ENCODE measurements around the gene NKD2.
"Not testable (repeated sequence)": the region's sequence is repeated elsewhere in the genome, so short reads cannot be mapped to it uniquely, and the experiment has no call there.

NKD2 gene

DNA sequence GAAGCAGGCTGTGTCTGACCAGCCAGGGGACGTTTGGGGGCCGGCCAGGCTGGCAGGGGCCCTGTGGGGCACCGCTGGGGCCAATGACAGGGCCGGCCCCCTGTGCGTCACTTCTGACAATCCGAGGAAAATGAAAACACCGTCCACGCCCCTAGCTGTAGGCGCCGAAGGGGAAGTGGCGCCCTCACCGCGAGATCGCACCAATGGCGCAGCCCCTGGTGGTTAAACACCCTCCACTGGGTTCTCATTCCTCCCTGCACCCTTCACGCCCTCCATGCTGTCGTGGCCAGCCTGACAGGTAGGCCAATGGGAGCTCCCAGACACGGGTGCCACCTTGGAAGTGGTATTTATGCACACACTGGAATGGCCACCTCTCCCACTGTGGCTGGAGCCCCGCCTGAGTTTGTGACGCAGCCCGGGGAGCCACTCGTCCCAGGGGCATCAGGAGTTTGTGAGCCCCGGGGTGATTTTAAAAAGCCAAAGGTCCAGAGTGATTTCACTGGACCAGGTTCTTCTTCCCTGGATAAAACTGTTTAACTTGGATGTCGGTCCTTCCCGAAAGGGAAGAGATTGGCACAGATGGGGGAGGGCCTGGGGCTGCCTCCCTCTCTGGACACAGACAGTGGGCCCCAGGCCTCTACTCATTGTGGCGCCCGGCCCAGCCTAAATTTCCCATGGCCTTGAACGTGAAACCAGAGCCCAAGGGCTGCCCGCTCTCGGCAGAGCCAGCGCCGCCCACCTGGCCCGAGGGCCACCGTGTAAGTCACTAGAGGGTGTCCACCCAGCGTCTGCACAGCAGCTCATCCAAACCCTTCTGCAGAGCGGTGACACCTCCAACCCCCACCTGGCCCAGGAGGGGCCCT lies 49.7 kb downstream of the NKD2 start:
- Histone ChIP-seq H3K4me3 (replicated peaks; ENCODE audit: low read depth, low read length) (no peak overlapping the region), H3K27me3 (replicated peaks; ENCODE audit: control insufficient read depth, insufficient read depth, low read length) (no peaks in the 10 kb centered on the region), H3K36me3 (ENCODE audit: control insufficient read depth, insufficient read depth, low read length) (no peaks in the 10 kb centered on the region)
- no peak for DNase-seq (ENCODE audit: extremely low read depth, insufficient read length)
- TF ChIP-seq, protein P1, sequence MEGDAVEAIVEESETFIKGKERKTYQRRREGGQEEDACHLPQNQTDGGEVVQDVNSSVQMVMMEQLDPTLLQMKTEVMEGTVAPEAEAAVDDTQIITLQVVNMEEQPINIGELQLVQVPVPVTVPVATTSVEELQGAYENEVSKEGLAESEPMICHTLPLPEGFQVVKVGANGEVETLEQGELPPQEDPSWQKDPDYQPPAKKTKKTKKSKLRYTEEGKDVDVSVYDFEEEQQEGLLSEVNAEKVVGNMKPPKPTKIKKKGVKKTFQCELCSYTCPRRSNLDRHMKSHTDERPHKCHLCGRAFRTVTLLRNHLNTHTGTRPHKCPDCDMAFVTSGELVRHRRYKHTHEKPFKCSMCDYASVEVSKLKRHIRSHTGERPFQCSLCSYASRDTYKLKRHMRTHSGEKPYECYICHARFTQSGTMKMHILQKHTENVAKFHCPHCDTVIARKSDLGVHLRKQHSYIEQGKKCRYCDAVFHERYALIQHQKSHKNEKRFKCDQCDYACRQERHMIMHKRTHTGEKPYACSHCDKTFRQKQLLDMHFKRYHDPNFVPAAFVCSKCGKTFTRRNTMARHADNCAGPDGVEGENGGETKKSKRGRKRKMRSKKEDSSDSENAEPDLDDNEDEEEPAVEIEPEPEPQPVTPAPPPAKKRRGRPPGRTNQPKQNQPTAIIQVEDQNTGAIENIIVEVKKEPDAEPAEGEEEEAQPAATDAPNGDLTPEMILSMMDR (IDR thresholded peaks at IDR 0.05; ENCODE audit: insufficient read depth, low read length, poor library complexity, severe bottlenecking): no peak

DNA sequence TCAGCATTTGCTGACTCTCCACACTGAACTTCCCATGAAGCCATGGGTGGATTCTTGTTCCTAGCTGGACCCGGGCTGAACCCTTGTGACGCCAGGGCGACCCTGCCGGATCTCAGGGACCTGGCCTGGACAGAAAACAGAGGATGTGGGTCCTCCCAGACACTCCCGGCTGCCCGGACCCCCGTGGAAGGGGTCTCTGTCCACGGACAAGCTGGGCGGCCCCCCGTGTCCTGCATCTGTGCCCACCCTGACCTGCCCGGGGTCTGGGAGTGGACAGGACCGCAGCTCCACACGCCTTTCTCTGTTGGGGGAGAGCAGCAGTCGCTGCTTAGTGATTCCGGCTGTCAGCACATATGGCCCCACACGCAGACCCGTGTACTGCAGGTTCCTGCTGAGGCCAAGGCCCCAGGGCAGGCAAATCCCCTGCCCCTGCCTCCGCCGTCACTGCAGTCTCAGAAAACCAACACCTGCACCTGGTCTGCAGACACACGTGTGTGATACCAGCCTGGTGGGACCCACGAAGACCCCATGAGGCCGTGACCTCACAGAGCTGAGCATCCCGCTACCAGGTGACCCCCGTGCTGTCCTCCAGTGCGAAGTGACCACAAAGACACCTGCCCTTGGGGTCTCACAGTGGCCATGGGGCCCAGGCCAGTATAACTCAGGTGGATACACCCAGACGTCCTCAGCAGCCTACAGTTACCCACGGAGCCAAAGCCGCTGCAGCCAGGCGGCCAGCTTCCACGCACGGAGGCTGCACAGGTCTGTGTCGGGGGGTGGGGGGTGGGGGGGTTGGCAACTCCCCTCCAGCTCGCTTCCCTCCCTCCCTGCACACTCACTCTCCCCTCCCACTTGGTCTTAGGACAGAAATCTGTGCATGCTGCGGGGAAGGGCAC lies 50.6 kb downstream of the NKD2 start:
- Histone ChIP-seq H3K27me3 (replicated peaks; ENCODE audit: control insufficient read depth, insufficient read depth, low read length) (no peaks in the 10 kb centered on the region), H3K4me3 (replicated peaks; ENCODE audit: low read depth, low read length) (no peak overlapping the region), H3K36me3 (ENCODE audit: control insufficient read depth, insufficient read depth, low read length) (no peaks in the 10 kb centered on the region)
- TF ChIP-seq, protein P1 (IDR thresholded peaks at IDR 0.05; ENCODE audit: insufficient read depth, low read length, poor library complexity, severe bottlenecking): no peak
- no peak for DNase-seq (ENCODE audit: extremely low read depth, insufficient read length)

DNA sequence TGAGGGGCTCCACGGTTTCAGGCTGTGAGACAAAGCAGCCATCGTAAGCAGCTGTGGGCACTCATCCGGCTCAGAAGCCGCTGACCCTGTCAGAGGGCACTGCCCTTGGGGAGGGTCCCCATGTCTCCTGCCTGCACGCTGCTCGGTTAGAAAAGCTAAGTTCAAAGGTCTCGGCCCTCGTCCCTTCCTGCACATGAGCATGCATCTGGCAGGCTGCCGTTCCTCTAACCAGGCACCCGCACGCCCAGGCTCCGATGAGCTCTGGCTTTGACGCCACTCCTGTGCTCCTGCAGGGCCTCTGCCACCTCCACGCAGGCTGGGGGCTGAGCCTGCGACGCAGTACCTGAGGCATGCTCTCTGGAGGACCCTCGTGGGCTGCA lies 51.3 kb downstream of the NKD2 start:
- DNase-seq (ENCODE audit: extremely low read depth, insufficient read length): no peak
- TF ChIP-seq, protein P1 (IDR thresholded peaks at IDR 0.05; ENCODE audit: insufficient read depth, low read length, poor library complexity, severe bottlenecking): no peak
- Histone ChIP-seq H3K4me3 (replicated peaks; ENCODE audit: low read depth, low read length) (no peak overlapping the region), H3K36me3 (ENCODE audit: control insufficient read depth, insufficient read depth, low read length) (no peaks in the 10 kb centered on the region), H3K27me3 (replicated peaks; ENCODE audit: control insufficient read depth, insufficient read depth, low read length) (no peaks in the 10 kb centered on the region)

DNA sequence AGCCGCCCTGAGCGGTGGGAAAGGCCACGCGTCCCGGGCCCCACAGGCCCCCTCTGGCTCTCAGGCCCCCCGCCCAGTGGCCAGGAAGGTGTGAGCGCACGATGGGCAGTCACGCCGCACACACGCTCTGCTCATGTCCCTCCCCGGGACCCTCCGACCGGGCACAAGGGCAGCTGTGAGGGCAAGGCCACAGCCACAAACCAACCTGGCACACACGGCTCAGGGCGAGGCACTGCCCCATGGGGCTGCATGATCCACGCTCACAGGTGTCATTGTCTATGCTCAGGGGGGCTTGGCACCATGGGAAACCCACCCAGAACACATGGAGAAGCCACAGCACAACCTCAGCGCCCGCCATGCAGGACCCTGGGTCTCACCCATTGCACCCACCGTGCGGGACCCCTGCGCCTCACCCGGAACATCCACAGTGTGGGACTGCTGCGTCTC lies 52.0 kb downstream of the NKD2 start:
- H3K36me3 ChIP-seq (ENCODE audit: control insufficient read depth, insufficient read depth, low read length): no peaks in the 10 kb centered on the region
- DNase-seq (ENCODE audit: extremely low read depth, insufficient read length): no peak
- no peak overlapping the region for H3K4me3 ChIP-seq (replicated peaks; ENCODE audit: low read depth, low read length)
- TF ChIP-seq, protein P1 (IDR thresholded peaks at IDR 0.05; ENCODE audit: insufficient read depth, low read length, poor library complexity, severe bottlenecking): no peak
- H3K27me3 ChIP-seq (replicated peaks; ENCODE audit: control insufficient read depth, insufficient read depth, low read length): no peaks in the 10 kb centered on the region

DNA sequence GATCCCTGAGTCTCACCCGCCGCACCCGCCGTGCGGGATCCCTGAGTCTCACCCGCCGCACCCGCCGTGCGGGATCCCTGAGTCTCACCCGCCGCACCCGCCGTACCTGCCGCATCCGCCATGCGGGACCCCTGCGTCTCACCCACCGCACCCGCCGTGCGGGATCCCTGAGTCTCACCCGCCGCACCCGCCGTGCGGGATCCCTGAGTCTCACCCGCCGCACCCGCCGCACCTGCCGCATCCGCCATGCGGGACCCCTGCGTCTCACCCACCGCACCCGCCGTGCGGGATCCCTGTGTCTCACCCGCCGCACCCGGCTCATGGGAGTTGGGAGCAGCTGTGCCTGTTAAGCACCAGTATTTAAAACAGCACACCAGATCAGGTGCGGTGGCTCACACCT lies 52.7 kb downstream of the NKD2 start:
- not testable (repeated sequence) for H3K27me3 ChIP-seq (replicated peaks; ENCODE audit: control insufficient read depth, insufficient read depth, low read length); H3K36me3 ChIP-seq (ENCODE audit: control insufficient read depth, insufficient read depth, low read length); DNase-seq (ENCODE audit: extremely low read depth, insufficient read length); H3K4me3 ChIP-seq (replicated peaks; ENCODE audit: low read depth, low read length)

DNA sequence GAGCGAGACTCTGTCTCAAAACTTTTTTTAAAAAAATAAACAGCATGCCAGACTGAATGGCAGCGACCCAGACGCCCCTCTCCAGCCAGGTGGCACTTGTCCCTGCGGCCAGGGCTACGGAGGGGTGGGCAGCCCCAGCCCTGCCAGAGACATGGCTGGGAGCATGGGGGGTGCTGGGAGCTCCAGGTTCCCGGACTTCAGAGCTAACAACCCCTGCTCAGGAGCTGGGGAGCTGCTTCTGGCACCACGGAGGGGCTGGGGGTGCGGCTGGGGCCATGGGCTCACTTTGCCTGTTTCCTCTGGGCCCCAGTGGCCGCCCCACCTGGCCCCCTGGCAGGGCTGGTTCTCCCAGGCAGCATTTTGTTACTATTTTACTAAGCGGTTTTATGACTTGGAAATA lies 53.3 kb downstream of the NKD2 start:
- Histone ChIP-seq H3K36me3 (ENCODE audit: control insufficient read depth, insufficient read depth, low read length) (no peaks in the 10 kb centered on the region), H3K4me3 (replicated peaks; ENCODE audit: low read depth, low read length) (no peak overlapping the region), H3K27me3 (replicated peaks; ENCODE audit: control insufficient read depth, insufficient read depth, low read length) (no peaks in the 10 kb centered on the region)
- DNase-seq (ENCODE audit: extremely low read depth, insufficient read length): no peak
- TF ChIP-seq, protein P1 (IDR thresholded peaks at IDR 0.05; ENCODE audit: insufficient read depth, low read length, poor library complexity, severe bottlenecking): no peak

Measured in GM06990 (cell line).